Measurements from ENCODE around the gene LYL1.

GRCh38 chr19:13056052-13056660 lies 46.5 kb downstream of the LYL1 start:
- TF ChIP-seq EZH2 (IDR thresholded peaks at IDR 0.05) (no peak), POLR2AphosphoS5 (IDR thresholded peaks at IDR 0.05; ENCODE audit: borderline replicate concordance, low read depth, low read length) (no peak), FOXP2 (optimal IDR thresholded peaks at IDR 0.05; ENCODE audit: control extremely low read depth, extremely low read length, insufficient read depth) (no peak)

Data from SK-N-MC (cell line).